ENCODE data around the gene TRAPPC3L.
A peak's percentile ranks its signal among the peaks of the same experiment; 100 is the strongest.

The TRAPPC3L gene

GRCh38 chr6:116557893-116558292 is 12.4 kb upstream of the TRAPPC3L start:
- DNase-seq: no peak
- ATAC-seq: no peak

- DNase-seq (no peak), ATAC-seq (no peak)
Observed at GRCh38 chr6:116556814-116557415, 11.4 kb upstream of the TRAPPC3L start.

GRCh38 chr6:116556065-116556464 is 10.6 kb upstream of the TRAPPC3L start:
- DNase-seq (no peak), ATAC-seq (no peak)

GRCh38 chr6:116553451-116553850 is 8.0 kb upstream of the TRAPPC3L start, which contains the start of gene CALHM4:
Gene CALHM4 (plus strand): TSS chr6:116553751. CDS start chr6:116553794, 43 bp downstream.
- ATAC-seq: no peak
- no peak for DNase-seq

- DNase-seq (no peak), ATAC-seq (no peak)
Observed at GRCh38 chr6:116550796-116551195, 5.3 kb upstream of the TRAPPC3L start.

- ATAC-seq: no peak
- no peak for DNase-seq
Observed at GRCh38 chr6:116547358-116547757, 1.9 kb upstream of the TRAPPC3L start.

- DNase-seq: no peak
- ATAC-seq: no peak
Observed at GRCh38 chr6:116543149-116543548, 2.3 kb downstream of the TRAPPC3L start.

- ATAC-seq: no peak
- no peak for DNase-seq
Observed at GRCh38 chr6:116542426-116542825, 3.1 kb downstream of the TRAPPC3L start.

GRCh38 chr6:116536216-116536621 is 9.3 kb downstream of the TRAPPC3L start:
- DNase-seq: peak; percentile 7
- peak; percentile 55 for ATAC-seq

GRCh38 chr6:116535109-116535508 is 10.4 kb downstream of the TRAPPC3L start:
- DNase-seq: no peak
- ATAC-seq: no peak

GRCh38 chr6:116533233-116533957 is 12.1 kb downstream of the TRAPPC3L start:
- no peak for DNase-seq
- no peak for ATAC-seq

- DNase-seq: peak; percentile 63
- peak; percentile 72 for ATAC-seq
Observed at GRCh38 chr6:116531675-116532570, 13.6 kb downstream of the TRAPPC3L start.

- ATAC-seq (no peak), DNase-seq (no peak)
Observed at GRCh38 chr6:116530436-116530835, 15.0 kb downstream of the TRAPPC3L start.

- ATAC-seq: no peak
- no peak for DNase-seq
Observed at GRCh38 chr6:116529466-116530290, 15.8 kb downstream of the TRAPPC3L start.

- DNase-seq: no peak
- ATAC-seq: no peak
Observed at GRCh38 chr6:116528780-116529179, 16.7 kb downstream of the TRAPPC3L start.

- ATAC-seq: no peak
Observed at GRCh38 chr6:116528133-116528532, 17.4 kb downstream of the TRAPPC3L start.

GRCh38 chr6:116524236-116524635 is 21.2 kb downstream of the TRAPPC3L start:
- ATAC-seq: no peak
- DNase-seq: no peak

More at GRCh38 chr6:116528133-116528532, 17.4 kb downstream of the TRAPPC3L start:
- DNase-seq: no peak

GRCh38 chr6:116522896-116523295 is 22.6 kb downstream of the TRAPPC3L start:
- ATAC-seq (no peak), DNase-seq (no peak)

GRCh38 chr6:116518621-116519368 is 26.7 kb downstream of the TRAPPC3L start:
- ATAC-seq (no peak), DNase-seq (no peak)

GRCh38 chr6:116515141-116515540 is 30.3 kb downstream of the TRAPPC3L start:
- DNase-seq (no peak), ATAC-seq (no peak)

GRCh38 chr6:116514111-116514510 is 31.4 kb downstream of the TRAPPC3L start:
- DNase-seq (no peak), ATAC-seq (no peak)
